Measurements from ENCODE around the gene CERS1.

CERS1 gene

GRCh38 chr19:18898081-18898606 is 2.2 kb upstream of the CERS1 start:
- H3K4me3 ChIP-seq (ENCODE audit: low read depth, low read length) = no peak overlapping the region
- TF ChIP-seq CTCF (conservative IDR thresholded peaks at IDR 0.05; ENCODE audit: low read depth, low read length) = no peak
- no peak for DNase-seq (ENCODE audit: low read depth)

- no peak for DNase-seq (ENCODE audit: low read depth)
- no peak for TF ChIP-seq CTCF (conservative IDR thresholded peaks at IDR 0.05; ENCODE audit: low read depth, low read length)
- H3K4me3 ChIP-seq (ENCODE audit: low read depth, low read length) = no peak overlapping the region
Measured at GRCh38 chr19:18897094-18898029, 1.4 kb upstream of the CERS1 start.

- no peak overlapping the region for H3K4me3 ChIP-seq (ENCODE audit: low read depth, low read length)
- no peak for DNase-seq (ENCODE audit: low read depth)
- TF ChIP-seq CTCF (conservative IDR thresholded peaks at IDR 0.05; ENCODE audit: low read depth, low read length) = no peak
Measured at GRCh38 chr19:18896421-18896841, 473 bp upstream of the CERS1 start.

- peak; percentile 7 for DNase-seq (ENCODE audit: low read depth)
- H3K4me3 ChIP-seq (ENCODE audit: low read depth, low read length) = peak overlapping the region; percentile 24
- peak; percentile 22 for TF ChIP-seq CTCF (conservative IDR thresholded peaks at IDR 0.05; ENCODE audit: low read depth, low read length)
Measured at GRCh38 chr19:18895038-18895823, 727 bp downstream of the CERS1 start.

- H3K4me3 ChIP-seq (ENCODE audit: low read depth, low read length) = no peak overlapping the region
- TF ChIP-seq CTCF (conservative IDR thresholded peaks at IDR 0.05; ENCODE audit: low read depth, low read length) = no peak
- DNase-seq (ENCODE audit: low read depth) = peak; percentile 43
Measured at GRCh38 chr19:18894254-18895037, 1.5 kb downstream of the CERS1 start.

- no peak overlapping the region for H3K4me3 ChIP-seq (ENCODE audit: low read depth, low read length)
- no peak for TF ChIP-seq CTCF (conservative IDR thresholded peaks at IDR 0.05; ENCODE audit: low read depth, low read length)
- no peak for DNase-seq (ENCODE audit: low read depth)
Measured at GRCh38 chr19:18893587-18894253, 2.2 kb downstream of the CERS1 start.
